WTC11 (cell line): Measurements from ENCODE around the gene POLR2L. TPM values are rescaled to one million over a fixed set of nuclear protein-coding genes. Genes with fewer than 3 reads are reported as not detected.

ENCODE experiments used
- ATAC-seq: fragments of 200-7000 bp; cut with Tn5 transposase; 2 replicates; pipeline ENCODE4 v1.10.0; 2021; ENCODE audit warnings: mild to moderate bottlenecking, moderate library complexity
- CTCF ChIA-PET: fragments of 300-600 bp; sonication (Branson Sonifier 250); formaldehyde crosslinking; loops from one replicate; lab custom pipeline; 2021; ENCODE audit warnings: antibody characterized with exemption; lab: Charles Lee
- POLR2A ChIA-PET: fragments of 350-600 bp; sonication (Branson Sonifier 250); formaldehyde crosslinking; loops from one replicate; lab custom pipeline; 2021; ENCODE audit warnings: antibody characterized with exemption; lab: Charles Lee
- DNase-seq: peaks from one replicate; pipeline ENCODE4 v3.0.0; 2021; ENCODE audit warnings: low spot score
- H3K27ac Mint-ChIP-seq: 2 replicates; pipeline ENCODE4 v1.8.0; 2021; ENCODE audit warnings: mixed read lengths
- H3K27me3 Mint-ChIP-seq: 2 replicates; pipeline ENCODE4 v1.8.0; 2021; ENCODE audit warnings: low read depth, mild to moderate bottlenecking, moderate library complexity, mixed read lengths
- H3K36me3 Mint-ChIP-seq: 2 replicates; pipeline ENCODE4 v1.8.0; 2021; ENCODE audit warnings: mixed read lengths
- H3K4me1 Mint-ChIP-seq: 2 replicates; pipeline ENCODE4 v1.8.0; 2022; ENCODE audit warnings: mixed read lengths
- H3K4me3 Mint-ChIP-seq: 2 replicates; pipeline ENCODE4 v1.8.0; 2021; ENCODE audit warnings: mild to moderate bottlenecking, moderate library complexity, mixed read lengths
- H3K9me3 Mint-ChIP-seq: 2 replicates; pipeline ENCODE4 v1.8.0; 2021; ENCODE audit warnings: mixed read lengths
- ARID4B ChIP-seq: sonication (generic); formaldehyde crosslinking; IDR thresholded peaks from 2 replicates; pipeline ENCODE4 v1.8.0; 2023; ENCODE audit warnings: missing genetic modification reagents, mild to moderate bottlenecking, borderline replicate concordance
- E2F4 ChIP-seq: sonication (generic); formaldehyde crosslinking; IDR thresholded peaks from 2 replicates; pipeline ENCODE4 v1.8.1; 2022; ENCODE audit warnings: low read depth, mild to moderate bottlenecking, moderate library complexity, missing genetic modification reagents, borderline replicate concordance
- FOXK1 ChIP-seq: sonication (generic); formaldehyde crosslinking; IDR thresholded peaks from 2 replicates; pipeline ENCODE4 v1.8.0; 2022; ENCODE audit warnings: mild to moderate bottlenecking, moderate library complexity, missing genetic modification reagents
- FOXP4 ChIP-seq: sonication (generic); formaldehyde crosslinking; IDR thresholded peaks from 2 replicates; pipeline ENCODE4 v1.8.0; 2022; ENCODE audit warnings: mild to moderate bottlenecking, missing genetic modification reagents
- NR3C1 ChIP-seq: sonication (generic); formaldehyde crosslinking; conservative IDR thresholded peaks from 2 replicates; pipeline ENCODE4 v1.8.1; 2023; ENCODE audit warnings: low read depth, mild to moderate bottlenecking, missing genetic modification reagents
- TEAD4 ChIP-seq: sonication (generic); formaldehyde crosslinking; IDR thresholded peaks from 2 replicates; pipeline ENCODE4 v1.8.0; 2022; ENCODE audit warnings: mild to moderate bottlenecking, missing genetic modification reagents
- ZNF317 ChIP-seq: sonication (generic); formaldehyde crosslinking; IDR thresholded peaks from 2 replicates; pipeline ENCODE4 v1.8.1; 2023; ENCODE audit warnings: low read depth, mild to moderate bottlenecking, moderate library complexity, missing genetic modification reagents, borderline replicate concordance
- ZNF416 ChIP-seq: fragments of 250-450 bp; sonication (Bioruptor Pico); IDR thresholded peaks from 2 replicates; pipeline ENCODE4 v1.9.0; 2021; ENCODE audit warnings: mild to moderate bottlenecking, inconsistent platforms
- ZNF423 ChIP-seq: fragments of 250-450 bp; sonication (Bioruptor Pico); IDR thresholded peaks from 2 replicates; pipeline ENCODE4 v2.1.2; 2022; ENCODE audit warnings: mild to moderate bottlenecking, moderate library complexity
- total RNA-seq: library from RNA; stranded (reverse); gene quantifications from 3 replicates; pipeline ENCODE4 v1.2.3, GENCODE V29; 2021
- TF ChIP-seq, protein P1 (sequence below): sonication (generic); formaldehyde crosslinking; IDR thresholded peaks from 2 replicates; pipeline ENCODE4 v1.8.1; 2022; ENCODE audit warnings: mild to moderate bottlenecking, missing genetic modification reagents, moderate library complexity, borderline replicate concordance
- TF ChIP-seq, protein P2 (sequence below): sonication (generic); formaldehyde crosslinking; IDR thresholded peaks from 2 replicates; pipeline ENCODE4 v1.8.1; 2022; ENCODE audit warnings: missing genetic modification reagents, borderline replicate concordance
- TF ChIP-seq, protein P3 (sequence below): sonication (generic); formaldehyde crosslinking; IDR thresholded peaks from 2 replicates; pipeline ENCODE4 v1.8.1; 2023; ENCODE audit warnings: mild to moderate bottlenecking, missing genetic modification reagents, moderate library complexity
- TF ChIP-seq, protein P4 (sequence below): fragments of 250-450 bp; sonication (Bioruptor Pico); IDR thresholded peaks from 2 replicates; pipeline ENCODE4 v1.8.0; 2021; ENCODE audit warnings: mild to moderate bottlenecking
- TF ChIP-seq, protein P5 (sequence below): fragments of 250-450 bp; sonication (Bioruptor Pico); IDR thresholded peaks from 2 replicates; pipeline ENCODE4 v1.9.0; 2021; ENCODE audit warnings: mild to moderate bottlenecking

POLR2L gene
- total RNA-seq, 1 experiment from 2014 or later, result 152 TPM

GRCh38 chr11:859394-860131 lies 17.2 kb upstream of the POLR2L start:
- no peak for ATAC-seq
- ChIA-PET CTCF (interaction anchor here (1.0 to 1.3 kb wide), 3 partner anchors 9 to 35 kb away, joined by 3 read pairs; no protein-coding TSS in a partner anchor), POLR2A (interaction anchor here (0.6 kb wide), 1 partner anchor 71 kb away, joined by 5 read pairs; no protein-coding TSS in a partner anchor)
- Mint-ChIP-seq H3K27me3 (peaks cover 3% of the 10 kb centered on the region; the same call in 1 of the 2 replicates), H3K4me3 (no peak overlapping the region), H3K9me3 (no peaks in the 10 kb centered on the region)
- no peak for DNase-seq
- TF ChIP-seq ZNF317 (no peak), TEAD4 (CRISPR knock-in tag) (no peak), FOXP4 (CRISPR knock-in tag) (no peak), ZNF423 (no peak), ARID4B (CRISPR knock-in tag) (no peak)
- TF ChIP-seq, protein P1, sequence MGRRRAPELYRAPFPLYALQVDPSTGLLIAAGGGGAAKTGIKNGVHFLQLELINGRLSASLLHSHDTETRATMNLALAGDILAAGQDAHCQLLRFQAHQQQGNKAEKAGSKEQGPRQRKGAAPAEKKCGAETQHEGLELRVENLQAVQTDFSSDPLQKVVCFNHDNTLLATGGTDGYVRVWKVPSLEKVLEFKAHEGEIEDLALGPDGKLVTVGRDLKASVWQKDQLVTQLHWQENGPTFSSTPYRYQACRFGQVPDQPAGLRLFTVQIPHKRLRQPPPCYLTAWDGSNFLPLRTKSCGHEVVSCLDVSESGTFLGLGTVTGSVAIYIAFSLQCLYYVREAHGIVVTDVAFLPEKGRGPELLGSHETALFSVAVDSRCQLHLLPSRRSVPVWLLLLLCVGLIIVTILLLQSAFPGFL (CRISPR knock-in tag), result no peak
- TF ChIP-seq, protein P2, sequence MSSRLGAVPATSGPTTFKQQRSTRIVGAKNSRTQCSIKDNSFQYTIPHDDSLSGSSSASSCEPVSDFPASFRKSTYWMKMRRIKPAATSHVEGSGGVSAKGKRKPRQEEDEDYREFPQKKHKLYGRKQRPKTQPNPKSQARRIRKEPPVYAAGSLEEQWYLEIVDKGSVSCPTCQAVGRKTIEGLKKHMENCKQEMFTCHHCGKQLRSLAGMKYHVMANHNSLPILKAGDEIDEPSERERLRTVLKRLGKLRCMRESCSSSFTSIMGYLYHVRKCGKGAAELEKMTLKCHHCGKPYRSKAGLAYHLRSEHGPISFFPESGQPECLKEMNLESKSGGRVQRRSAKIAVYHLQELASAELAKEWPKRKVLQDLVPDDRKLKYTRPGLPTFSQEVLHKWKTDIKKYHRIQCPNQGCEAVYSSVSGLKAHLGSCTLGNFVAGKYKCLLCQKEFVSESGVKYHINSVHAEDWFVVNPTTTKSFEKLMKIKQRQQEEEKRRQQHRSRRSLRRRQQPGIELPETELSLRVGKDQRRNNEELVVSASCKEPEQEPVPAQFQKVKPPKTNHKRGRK (CRISPR knock-in tag), result no peak
- TF ChIP-seq, all 79 proteins: peak for 0
- no peak overlapping the region for H3K27ac Mint-ChIP-seq
- H3K4me1 Mint-ChIP-seq, result peaks cover 40% of the 10 kb centered on the region
- H3K36me3 Mint-ChIP-seq, result no peaks in the 10 kb centered on the region

DNA sequence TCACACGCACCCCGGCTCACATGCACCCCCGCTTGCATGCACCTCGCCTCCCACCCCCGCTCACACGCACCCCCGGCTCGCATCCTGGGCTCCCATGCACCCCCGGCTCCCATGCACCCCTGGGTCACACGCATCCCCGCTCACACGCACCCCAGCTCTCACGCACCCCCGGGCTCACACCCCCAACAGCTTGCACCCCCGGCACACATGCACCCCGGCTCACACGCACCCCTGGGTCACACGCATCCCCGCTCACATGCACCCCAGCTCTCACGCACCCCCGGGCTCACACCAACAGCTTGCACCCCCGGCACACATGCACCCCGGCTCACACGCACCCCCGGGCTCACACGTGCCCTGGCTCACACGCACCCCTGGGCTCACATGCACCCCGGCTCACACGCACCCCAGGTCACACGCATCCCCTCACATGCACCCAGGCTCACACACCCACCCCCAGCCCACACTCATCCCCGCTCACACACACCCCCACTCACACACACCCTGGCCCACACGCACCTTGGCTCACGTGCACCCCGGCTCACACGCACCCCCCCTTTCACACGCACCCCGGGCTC lies 16.5 kb upstream of the POLR2L start:
- no peak overlapping the region for H3K4me3 Mint-ChIP-seq
- no peak for ATAC-seq
- H3K27me3 Mint-ChIP-seq, result peaks cover 3% of the 10 kb centered on the region; the same call in 1 of the 2 replicates
- no peak overlapping the region for H3K27ac Mint-ChIP-seq
- no peak for DNase-seq
- H3K4me1 Mint-ChIP-seq, result peaks cover 39% of the 10 kb centered on the region
- ChIA-PET CTCF (interaction anchor here (1.0 to 3.0 kb wide), 3 partner anchors 10 to 36 kb away, joined by 3 to 22 read pairs (median 3); no protein-coding TSS in a partner anchor), POLR2A (no interaction called here)
- no peaks in the 10 kb centered on the region for H3K36me3 Mint-ChIP-seq
- H3K9me3 Mint-ChIP-seq, result no peaks in the 10 kb centered on the region
- TF ChIP-seq, protein P3, sequence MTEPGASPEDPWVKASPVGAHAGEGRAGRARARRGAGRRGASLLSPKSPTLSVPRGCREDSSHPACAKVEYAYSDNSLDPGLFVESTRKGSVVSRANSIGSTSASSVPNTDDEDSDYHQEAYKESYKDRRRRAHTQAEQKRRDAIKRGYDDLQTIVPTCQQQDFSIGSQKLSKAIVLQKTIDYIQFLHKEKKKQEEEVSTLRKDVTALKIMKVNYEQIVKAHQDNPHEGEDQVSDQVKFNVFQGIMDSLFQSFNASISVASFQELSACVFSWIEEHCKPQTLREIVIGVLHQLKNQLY (CRISPR knock-in tag), result no peak
- TF ChIP-seq, protein P4, sequence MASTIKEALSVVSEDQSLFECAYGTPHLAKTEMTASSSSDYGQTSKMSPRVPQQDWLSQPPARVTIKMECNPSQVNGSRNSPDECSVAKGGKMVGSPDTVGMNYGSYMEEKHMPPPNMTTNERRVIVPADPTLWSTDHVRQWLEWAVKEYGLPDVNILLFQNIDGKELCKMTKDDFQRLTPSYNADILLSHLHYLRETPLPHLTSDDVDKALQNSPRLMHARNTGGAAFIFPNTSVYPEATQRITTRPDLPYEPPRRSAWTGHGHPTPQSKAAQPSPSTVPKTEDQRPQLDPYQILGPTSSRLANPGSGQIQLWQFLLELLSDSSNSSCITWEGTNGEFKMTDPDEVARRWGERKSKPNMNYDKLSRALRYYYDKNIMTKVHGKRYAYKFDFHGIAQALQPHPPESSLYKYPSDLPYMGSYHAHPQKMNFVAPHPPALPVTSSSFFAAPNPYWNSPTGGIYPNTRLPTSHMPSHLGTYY, result no peak
- TF ChIP-seq, protein P1 (CRISPR knock-in tag), result no peak
- TF ChIP-seq, protein P5, sequence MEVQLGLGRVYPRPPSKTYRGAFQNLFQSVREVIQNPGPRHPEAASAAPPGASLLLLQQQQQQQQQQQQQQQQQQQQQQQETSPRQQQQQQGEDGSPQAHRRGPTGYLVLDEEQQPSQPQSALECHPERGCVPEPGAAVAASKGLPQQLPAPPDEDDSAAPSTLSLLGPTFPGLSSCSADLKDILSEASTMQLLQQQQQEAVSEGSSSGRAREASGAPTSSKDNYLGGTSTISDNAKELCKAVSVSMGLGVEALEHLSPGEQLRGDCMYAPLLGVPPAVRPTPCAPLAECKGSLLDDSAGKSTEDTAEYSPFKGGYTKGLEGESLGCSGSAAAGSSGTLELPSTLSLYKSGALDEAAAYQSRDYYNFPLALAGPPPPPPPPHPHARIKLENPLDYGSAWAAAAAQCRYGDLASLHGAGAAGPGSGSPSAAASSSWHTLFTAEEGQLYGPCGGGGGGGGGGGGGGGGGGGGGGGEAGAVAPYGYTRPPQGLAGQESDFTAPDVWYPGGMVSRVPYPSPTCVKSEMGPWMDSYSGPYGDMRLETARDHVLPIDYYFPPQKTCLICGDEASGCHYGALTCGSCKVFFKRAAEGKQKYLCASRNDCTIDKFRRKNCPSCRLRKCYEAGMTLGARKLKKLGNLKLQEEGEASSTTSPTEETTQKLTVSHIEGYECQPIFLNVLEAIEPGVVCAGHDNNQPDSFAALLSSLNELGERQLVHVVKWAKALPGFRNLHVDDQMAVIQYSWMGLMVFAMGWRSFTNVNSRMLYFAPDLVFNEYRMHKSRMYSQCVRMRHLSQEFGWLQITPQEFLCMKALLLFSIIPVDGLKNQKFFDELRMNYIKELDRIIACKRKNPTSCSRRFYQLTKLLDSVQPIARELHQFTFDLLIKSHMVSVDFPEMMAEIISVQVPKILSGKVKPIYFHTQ (CRISPR knock-in tag), result no peak
- no peak for TF ChIP-seq ZNF423
- no peak for TF ChIP-seq E2F4
- no peak for TF ChIP-seq NR3C1 (CRISPR knock-in tag)
- no peak for TF ChIP-seq ZNF416
- no peak for TF ChIP-seq FOXK1
